Aorta (tissue), 5 donors: ENCODE data around the gene COG7. TPM values are rescaled to one million over a fixed set of nuclear protein-coding genes. Genes with fewer than 3 reads are reported as not detected.
"Not testable (repeated sequence)": the region's sequence is repeated elsewhere in the genome, so short reads cannot be mapped to it uniquely, and the experiment has no call there.

Source experiments
- ATAC-seq: fragments of 200-7000 bp; cut with Tn5 transposase; one replicate; pipeline ENCODE4 v1.9.1; 2022; ENCODE audit warnings: moderate library complexity; ENCODE audit not compliant: low FRiP score
- DNase-seq, 2 donors: peaks; one replicate each; pipeline ENCODE4 v3.0.0-alpha.2; 2020
- H3K27ac ChIP-seq, 2 donors: one replicate each; pipeline ENCODE4 v1.5.1; 2013; ENCODE audit warnings: low read length in 2 of 2, mild to moderate bottlenecking in 2 of 2, moderate library complexity in 2 of 2, control low read depth in 1 of 2, inconsistent platforms in 1 of 2, low read depth in 1 of 2
- H3K27me3 ChIP-seq, 2 donors: one replicate each; pipeline ENCODE4 v1.6.1; 2013; ENCODE audit warnings: control low read depth in 1 of 2, low read length in 1 of 2, mild to moderate bottlenecking in 1 of 2, moderate library complexity in 1 of 2; ENCODE audit not compliant: insufficient read depth in 2 of 2, control insufficient read depth in 1 of 2
- H3K36me3 ChIP-seq, 2 donors: one replicate each; pipeline ENCODE4 v1.6.1; 2013; ENCODE audit warnings: control low read depth in 1 of 2, low read length in 1 of 2, mild to moderate bottlenecking in 1 of 2; ENCODE audit not compliant: insufficient read depth in 2 of 2, control insufficient read depth in 1 of 2
- H3K4me1 ChIP-seq, 2 donors: one replicate each; pipeline ENCODE4 v1.6.1; 2013; ENCODE audit warnings: low read length in 2 of 2, control low read depth in 1 of 2, mild to moderate bottlenecking in 1 of 2, moderate library complexity in 1 of 2; ENCODE audit not compliant: insufficient read depth in 2 of 2, control insufficient read depth in 1 of 2
- H3K4me3 ChIP-seq, 2 donors: one replicate each; pipeline ENCODE4 v1.5.1; 2013; ENCODE audit warnings: low read length in 2 of 2, control low read depth in 1 of 2, mild to moderate bottlenecking in 1 of 2
- H3K9me3 ChIP-seq: one replicate; pipeline ENCODE4 v1.6.1; 2013; ENCODE audit warnings: mild to moderate bottlenecking, low read length; ENCODE audit not compliant: control insufficient read depth
- WGBS, 2 donors: extraction: QIAGEN DNeasy Blood & Tissue Kit; methylation state at CpG; one replicate each; pipeline ENCODE4 v1.1.7; 2013; 5-methylcytosine and 5-hydroxymethylcytosine counted together
- intact Hi-C, 2 donors: fragments of 100-400 bp; cut with DNase I; formaldehyde crosslinking; loops; one replicate each; pipeline versions ENCODE4 v1.14.2 to v1.15.0; 2022
- polyA plus RNA-seq, 2 donors: library from polyadenylated mRNA; stranded (reverse); fragments of 200-250 nt; gene quantifications; one replicate each; pipeline ENCODE4 v1.2.3, GENCODE V29; 2013
- total RNA-seq, 2 donors: library from RNA; stranded (reverse); fragmentation: NEBNext Ultra II Directional; extraction: Animal tissue kit (Norgen Biotek cat#: 25700); gene quantifications; one replicate each; pipeline ENCODE4 v1.2.1, GENCODE V29; 2021
- donor health status: healthy with polysubstance abuse.
- donor health status: Bipolar disorder and iron deficiency.
- donor health status: DM: no; HTN: no; CAD: no.
- donor health status: DM: no; HTN: no; CAD: no.
- donor health status: DM: yes; HTN: yes; CAD: no.

The COG7 gene
- total and polyA plus RNA-seq, 4 donors = 12.5 to 50.2 (median 22.8) TPM

- Histone ChIP-seq H3K4me3 (no peak overlapping the region), H3K9me3 (no peaks in the 10 kb centered on the region), H3K27me3 (no peaks in the 10 kb centered on the region), H3K27ac (no peak overlapping the region), H3K36me3 (no peaks in the 10 kb centered on the region), H3K4me1 (no peaks in the 10 kb centered on the region)
- DNase-seq (no peak), ATAC-seq (no peak)
- WGBS, 2 donors = 81 to 83% methylated on average over 13 of the region's 13 CpGs
- intact Hi-C loops = no loop called here
Observed at GRCh38 chr16:23373436-23374219, 79.4 kb downstream of the COG7 start.

- ATAC-seq = no peak
- H3K9me3 ChIP-seq = no peaks in the 10 kb centered on the region
- no peak overlapping the region for H3K4me3 ChIP-seq
Observed at GRCh38 chr16:23371368-23371767, 81.6 kb downstream of the COG7 start.

GRCh38 chr16:23369416-23369815 is 83.6 kb downstream of the COG7 start:
- H3K4me1 ChIP-seq = no peaks in the 10 kb centered on the region
- no peaks in the 10 kb centered on the region for H3K36me3 ChIP-seq
- no peak overlapping the region for H3K27ac ChIP-seq
- no peak for ATAC-seq
- no peak overlapping the region for H3K4me3 ChIP-seq
- H3K27me3 ChIP-seq = no peaks in the 10 kb centered on the region
- WGBS, 2 donors = 57% methylated on average over 7 of the region's 7 CpGs
- intact Hi-C loops = no loop called here
- DNase-seq = no peak
- H3K9me3 ChIP-seq = no peaks in the 10 kb centered on the region

More at GRCh38 chr16:23371368-23371767, 81.6 kb downstream of the COG7 start:
- H3K4me1 ChIP-seq = no peaks in the 10 kb centered on the region
- DNase-seq = no peak
- no peak overlapping the region for H3K27ac ChIP-seq
- no peaks in the 10 kb centered on the region for H3K36me3 ChIP-seq
- no peaks in the 10 kb centered on the region for H3K27me3 ChIP-seq
- 70 to 79% methylated on average over 9 of the region's 9 CpGs for WGBS, 2 donors
- intact Hi-C loops = no loop called here

- Histone ChIP-seq H3K36me3 (no peaks in the 10 kb centered on the region), H3K4me1 (no peaks in the 10 kb centered on the region), H3K9me3 (no peaks in the 10 kb centered on the region), H3K4me3 (no peak overlapping the region), H3K27me3 (no peaks in the 10 kb centered on the region), H3K27ac (no peak overlapping the region)
- WGBS, 2 donors = 70 to 75% methylated on average over 5 of the region's 5 CpGs
- no peak for ATAC-seq
- DNase-seq = no peak
- intact Hi-C loops = no loop called here
Observed at GRCh38 chr16:23368469-23368868, 84.5 kb downstream of the COG7 start.

- DNase-seq (no peak), ATAC-seq (no peak)
- Histone ChIP-seq H3K27ac (no peak overlapping the region), H3K4me1 (no peaks in the 10 kb centered on the region), H3K9me3 (no peaks in the 10 kb centered on the region), H3K27me3 (no peaks in the 10 kb centered on the region), H3K4me3 (no peak overlapping the region), H3K36me3 (no peaks in the 10 kb centered on the region)
- 85 to 86% methylated on average over 8 of the region's 8 CpGs for WGBS, 2 donors
- intact Hi-C loops = no loop called here
Observed at GRCh38 chr16:23367988-23368387, 85.0 kb downstream of the COG7 start.

- H3K36me3 ChIP-seq = no peaks in the 10 kb centered on the region
- no peak overlapping the region for H3K27ac ChIP-seq
- DNase-seq (no peak), ATAC-seq (no peak)
- no peaks in the 10 kb centered on the region for H3K27me3 ChIP-seq
- intact Hi-C loops = no loop called here
- H3K9me3 ChIP-seq = no peaks in the 10 kb centered on the region
- H3K4me3 ChIP-seq = no peak overlapping the region
- WGBS, 2 donors = 84 to 88% methylated on average over 10 of the region's 10 CpGs
- H3K4me1 ChIP-seq = no peaks in the 10 kb centered on the region
Observed at GRCh38 chr16:23367564-23367963, 85.4 kb downstream of the COG7 start.

- intact Hi-C loops, ATAC-seq, H3K9me3 ChIP-seq, H3K36me3 ChIP-seq, H3K4me3 ChIP-seq, H3K27ac ChIP-seq, DNase-seq, H3K4me1 ChIP-seq, H3K27me3 ChIP-seq: not testable (repeated sequence)
- WGBS, 2 donors = 80 to 83% methylated on average over 7 of the region's 7 CpGs
Observed at GRCh38 chr16:23366341-23366740, 86.6 kb downstream of the COG7 start.

- WGBS, 2 donors = 26 to 28% methylated on average over 5 of the region's 5 CpGs
- ATAC-seq (peak; percentile 36), DNase-seq (no peak)
- Histone ChIP-seq H3K4me3 (no peak overlapping the region), H3K9me3 (no peaks in the 10 kb centered on the region), H3K36me3 (no peaks in the 10 kb centered on the region), H3K27ac (no peak overlapping the region), H3K4me1 (no peaks in the 10 kb centered on the region), H3K27me3 (no peaks in the 10 kb centered on the region)
- intact Hi-C loops = no loop called here
Observed at GRCh38 chr16:23365602-23366240, 87.3 kb downstream of the COG7 start.
